OCI-LY7 (cell line): ENCODE measurements around the gene PATL1.

Source experiments
- CTCF ChIP-seq: fragments of 200-600 bp; sonication (generic); conservative IDR thresholded peaks from 2 replicates; pipeline ENCODE4 v1.5.1; 2014; ENCODE audit warnings: mild to moderate bottlenecking, antibody characterized with exemption, low read length, moderate library complexity, mixed read lengths
- EZH2phosphoT487 ChIP-seq: fragments of 200-600 bp; sonication (generic); IDR thresholded peaks from 2 replicates; pipeline ENCODE4 v1.6.1; 2018; ENCODE audit warnings: low read depth, borderline replicate concordance, mild to moderate bottlenecking, mixed run types, antibody characterized with exemption, low read length, moderate library complexity, mixed read lengths

DNA sequence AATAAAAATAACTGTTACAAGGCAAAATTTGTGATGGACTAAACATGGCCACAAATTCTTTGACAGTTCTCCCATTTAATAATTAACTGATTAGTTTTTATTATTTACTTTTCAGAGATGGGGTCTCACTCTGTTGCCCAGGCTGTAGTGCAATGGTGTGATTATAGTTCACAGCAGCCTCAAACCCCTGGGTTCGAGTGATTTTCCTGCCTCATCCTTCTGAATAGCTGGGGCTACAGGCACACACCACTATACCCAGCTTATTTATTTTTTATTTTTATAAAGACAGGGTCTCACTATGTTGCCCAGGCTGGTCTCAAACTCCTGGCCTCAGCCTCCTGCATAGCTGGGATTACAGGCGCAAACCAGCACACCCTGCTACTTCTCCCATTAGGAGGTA lies 4.5 kb upstream of the PATL1 start:
- TF ChIP-seq CTCF (no peak), EZH2phosphoT487 (no peak)
